Cortex of kidney (tissue), 1 donor: ENCODE measurements around the gene SGK1.
"Not testable (repeated sequence)": the region's sequence is repeated elsewhere in the genome, so short reads cannot be mapped to it uniquely, and the experiment has no call there.

Source experiments
- DNase-seq: peaks from one replicate; lab custom pipeline; 2025; lab: John Stamatoyannopoulos, UW

The SGK1 gene

GRCh38 chr6:134187154-134187553 is 130.8 kb downstream of the SGK1 start:
- DNase-seq = no peak

- DNase-seq = no peak
Measured at GRCh38 chr6:134186355-134186754, 131.6 kb downstream of the SGK1 start.

GRCh38 chr6:134185277-134185676 is 132.6 kb downstream of the SGK1 start:
- no peak for DNase-seq

- no peak for DNase-seq
Measured at GRCh38 chr6:134183844-134184243, 134.1 kb downstream of the SGK1 start.

GRCh38 chr6:134182528-134182927 is 135.4 kb downstream of the SGK1 start:
- no peak for DNase-seq

GRCh38 chr6:134181726-134182125 is 136.2 kb downstream of the SGK1 start:
- not testable (repeated sequence) for DNase-seq

- DNase-seq = not testable (repeated sequence)
Measured at GRCh38 chr6:134181251-134181650, 136.7 kb downstream of the SGK1 start.

- not testable (repeated sequence) for DNase-seq
Measured at GRCh38 chr6:134180540-134180939, 137.4 kb downstream of the SGK1 start.

- no peak for DNase-seq
Measured at GRCh38 chr6:134178161-134179044, 139.5 kb downstream of the SGK1 start.

GRCh38 chr6:134177753-134178160 is 140.2 kb downstream of the SGK1 start:
- no peak for DNase-seq

GRCh38 chr6:134177236-134177635 is 140.7 kb downstream of the SGK1 start:
- DNase-seq = no peak

- no peak for DNase-seq
Measured at GRCh38 chr6:134176264-134176975, 141.5 kb downstream of the SGK1 start.

GRCh38 chr6:134175532-134176263 is 142.2 kb downstream of the SGK1 start:
- DNase-seq = no peak

- peak; percentile 42 for DNase-seq
Measured at GRCh38 chr6:134174672-134175531, 143.0 kb downstream of the SGK1 start.

GRCh38 chr6:134173936-134174671 is 143.8 kb downstream of the SGK1 start:
- no peak for DNase-seq

- no peak for DNase-seq
Measured at GRCh38 chr6:134173366-134173725, 144.6 kb downstream of the SGK1 start.

- DNase-seq = no peak
Measured at GRCh38 chr6:134172706-134173365, 145.1 kb downstream of the SGK1 start.

- DNase-seq = no peak
Measured at GRCh38 chr6:134172020-134172705, 145.7 kb downstream of the SGK1 start.

- DNase-seq = no peak
Measured at GRCh38 chr6:134171517-134171916, 146.4 kb downstream of the SGK1 start.

- no peak for DNase-seq
Measured at GRCh38 chr6:134170844-134171243, 147.1 kb downstream of the SGK1 start.
